GM12865 (cell line): Measurements from ENCODE around the gene TOX3.

Source experiments
- DNase-seq: peaks from one replicate; pipeline ENCODE4 v3.0.0; 2010; ENCODE audit warnings: low read depth
- H3K4me3 ChIP-seq: 2 replicates; pipeline ENCODE4 v1.5.1; 2011; ENCODE audit warnings: mild to moderate bottlenecking, low read depth, low read length, control low read depth
- TF ChIP-seq, protein P1 (sequence below): IDR thresholded peaks from 2 replicates; pipeline ENCODE4 v1.5.1; 2011; ENCODE audit warnings: low read length, control low read depth, low read depth, inconsistent platforms; ENCODE audit not compliant: insufficient read depth; ENCODE audit errors: missing control alignments

Gene TOX3

DNA sequence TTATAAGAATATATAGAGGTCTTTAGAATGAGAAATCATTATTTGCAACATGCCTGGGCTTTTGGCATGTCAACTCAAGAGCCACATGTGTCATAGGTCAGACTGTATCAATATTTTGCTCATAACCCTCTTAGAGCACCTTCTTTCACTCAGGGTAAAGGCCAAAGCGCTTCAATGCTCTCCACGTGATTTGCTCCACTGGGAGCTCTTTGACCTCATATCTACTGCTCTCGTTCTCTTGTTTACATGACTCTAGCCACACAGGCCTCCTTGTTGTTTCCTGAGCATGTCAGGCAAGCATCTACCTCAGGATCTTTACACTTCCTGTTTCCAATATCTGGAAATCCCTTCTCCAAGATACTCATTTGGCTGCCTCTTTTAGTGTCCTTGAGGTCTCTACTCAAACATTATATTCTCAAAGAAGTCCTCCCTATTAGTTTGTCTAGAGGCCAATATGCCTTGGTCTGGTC, 148.4 kb downstream of the TOX3 start:
- H3K4me3 ChIP-seq, result no peak overlapping the region
- DNase-seq, result no peak
- TF ChIP-seq, protein P1, sequence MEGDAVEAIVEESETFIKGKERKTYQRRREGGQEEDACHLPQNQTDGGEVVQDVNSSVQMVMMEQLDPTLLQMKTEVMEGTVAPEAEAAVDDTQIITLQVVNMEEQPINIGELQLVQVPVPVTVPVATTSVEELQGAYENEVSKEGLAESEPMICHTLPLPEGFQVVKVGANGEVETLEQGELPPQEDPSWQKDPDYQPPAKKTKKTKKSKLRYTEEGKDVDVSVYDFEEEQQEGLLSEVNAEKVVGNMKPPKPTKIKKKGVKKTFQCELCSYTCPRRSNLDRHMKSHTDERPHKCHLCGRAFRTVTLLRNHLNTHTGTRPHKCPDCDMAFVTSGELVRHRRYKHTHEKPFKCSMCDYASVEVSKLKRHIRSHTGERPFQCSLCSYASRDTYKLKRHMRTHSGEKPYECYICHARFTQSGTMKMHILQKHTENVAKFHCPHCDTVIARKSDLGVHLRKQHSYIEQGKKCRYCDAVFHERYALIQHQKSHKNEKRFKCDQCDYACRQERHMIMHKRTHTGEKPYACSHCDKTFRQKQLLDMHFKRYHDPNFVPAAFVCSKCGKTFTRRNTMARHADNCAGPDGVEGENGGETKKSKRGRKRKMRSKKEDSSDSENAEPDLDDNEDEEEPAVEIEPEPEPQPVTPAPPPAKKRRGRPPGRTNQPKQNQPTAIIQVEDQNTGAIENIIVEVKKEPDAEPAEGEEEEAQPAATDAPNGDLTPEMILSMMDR, result no peak

DNA sequence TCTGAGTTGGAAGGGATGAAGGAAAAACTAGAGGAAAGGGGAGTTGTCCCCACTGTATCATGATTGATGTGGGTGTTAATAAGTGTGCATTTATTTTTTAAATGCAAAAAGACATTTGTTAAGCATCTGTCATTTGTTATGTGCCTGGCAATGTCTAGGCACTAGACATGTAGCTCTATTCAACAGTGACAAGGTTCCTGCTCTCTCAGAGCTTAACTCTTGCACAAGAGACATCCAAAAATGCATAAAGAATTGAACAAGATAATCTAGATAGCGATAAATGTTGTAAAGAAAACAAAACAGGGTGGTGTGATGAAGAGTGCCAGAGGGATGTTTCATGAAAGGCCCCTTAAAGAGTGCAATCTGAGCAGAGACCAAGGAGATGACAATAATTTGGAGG, 148.9 kb downstream of the TOX3 start:
- TF ChIP-seq, protein P1, result no peak
- no peak for DNase-seq
- H3K4me3 ChIP-seq, result no peak overlapping the region

DNA sequence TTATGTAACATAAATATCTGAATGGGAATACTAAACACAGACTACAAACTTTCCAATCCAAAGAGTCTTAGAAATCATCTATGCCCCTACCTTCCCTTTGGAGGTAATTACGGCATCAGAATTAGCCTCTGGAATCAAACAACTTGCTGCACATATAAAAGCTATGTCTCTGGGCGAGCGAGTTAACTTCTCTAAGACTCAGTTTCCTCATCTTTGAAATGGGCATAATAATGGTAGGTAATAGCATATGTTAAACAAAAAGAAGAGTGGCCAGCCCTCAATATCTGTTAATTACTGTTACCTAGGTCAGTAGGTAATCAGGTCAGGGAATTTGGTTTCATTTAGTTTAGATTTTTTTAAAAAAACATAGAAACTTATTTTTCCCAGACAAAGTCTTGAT, 153.5 kb downstream of the TOX3 start:
- no peak overlapping the region for H3K4me3 ChIP-seq
- TF ChIP-seq, protein P1, result no peak
- no peak for DNase-seq

DNA sequence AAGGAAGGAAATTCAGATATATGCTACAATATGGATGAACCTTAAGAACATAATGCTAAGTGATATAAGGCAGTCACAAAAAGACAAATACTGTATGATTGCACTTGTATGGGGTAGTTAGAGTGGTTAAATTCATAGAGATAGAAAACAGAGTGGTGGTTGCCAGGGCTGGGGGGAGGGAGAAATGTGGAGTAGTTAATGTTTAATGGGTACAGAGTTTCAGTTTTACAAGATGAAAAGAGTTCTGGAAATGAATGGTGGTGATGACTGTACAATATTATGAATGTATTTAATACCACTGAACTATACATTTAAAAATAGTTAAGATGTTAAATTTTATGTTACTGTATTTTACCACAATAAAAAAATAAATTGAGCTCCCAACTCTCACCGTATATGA, 157.9 kb downstream of the TOX3 start:
- no peak for DNase-seq
- H3K4me3 ChIP-seq, result no peak overlapping the region
- TF ChIP-seq, protein P1, result no peak
